HepG2 (cell line): ENCODE measurements around the gene TMEM80. TPM values are rescaled to one million over a fixed set of nuclear protein-coding genes. Genes with fewer than 3 reads are reported as not detected.

ENCODE experiments used
- HNF4A ChIP-seq: sonication (generic); formaldehyde crosslinking; IDR thresholded peaks from 2 replicates; pipeline ENCODE4 v1.4.0; 2020; ENCODE audit warnings: missing genetic modification reagents
- HNRNPK ChIP-seq: fragments of 200-400 bp; formaldehyde crosslinking; IDR thresholded peaks from 2 replicates; pipeline ENCODE4 v1.6.1; 2018; ENCODE audit warnings: low read length, low read depth, moderate library complexity, mild to moderate bottlenecking; ENCODE audit not compliant: poor library complexity, severe bottlenecking
- IKZF1 ChIP-seq: fragments of 450-650 bp; IDR thresholded peaks from 2 replicates; pipeline ENCODE4 v1.7.1; 2016
- JDP2 ChIP-seq: sonication (generic); formaldehyde crosslinking; IDR thresholded peaks from 2 replicates; pipeline ENCODE4 v1.8.1; 2022; ENCODE audit warnings: missing genetic modification reagents, borderline replicate concordance
- KLF12 ChIP-seq: sonication (generic); formaldehyde crosslinking; IDR thresholded peaks from 2 replicates; pipeline ENCODE4 v1.4.0; 2020; ENCODE audit warnings: missing genetic modification reagents, borderline replicate concordance
- KLF16 ChIP-seq, 2 experiments: sonication (generic) in 1 of 2; formaldehyde crosslinking in 1 of 2; IDR thresholded peaks; 2 replicates each; pipeline versions ENCODE4 v1.6.1 to v1.8.0; 2016 to 2023; ENCODE audit warnings: missing genetic modification reagents in 2 of 2, missing compliant biosample characterization in 1 of 2
- SMC3 ChIP-seq: IDR thresholded peaks from 2 replicates; pipeline ENCODE4 v1.6.1; 2011; ENCODE audit warnings: low read length, improper control_type of control experiment
- ZNF296 ChIP-seq: sonication (generic); formaldehyde crosslinking; conservative IDR thresholded peaks from 2 replicates; pipeline ENCODE4 v1.5.0; 2020; ENCODE audit warnings: mild to moderate bottlenecking, missing genetic modification reagents
- ZNF333 ChIP-seq: sonication (generic); formaldehyde crosslinking; IDR thresholded peaks from 2 replicates; pipeline ENCODE4 v1.4.0; 2020; ENCODE audit warnings: mild to moderate bottlenecking, missing genetic modification reagents, borderline replicate concordance
- ZNF337 ChIP-seq: sonication (generic); formaldehyde crosslinking; IDR thresholded peaks from 2 replicates; pipeline ENCODE4 v1.5.1; 2020; ENCODE audit warnings: missing genetic modification reagents, low read depth, mild to moderate bottlenecking, borderline replicate concordance
- ZNF431 ChIP-seq: sonication (generic); formaldehyde crosslinking; IDR thresholded peaks from 2 replicates; pipeline ENCODE4 v1.9.0; 2022; ENCODE audit warnings: missing genetic modification reagents, low read depth, mild to moderate bottlenecking, borderline replicate concordance
- ZNF451 ChIP-seq: sonication (generic); formaldehyde crosslinking; IDR thresholded peaks from 2 replicates; pipeline ENCODE4 v1.5.0; 2020; ENCODE audit warnings: mild to moderate bottlenecking, missing genetic modification reagents
- ZNF549 ChIP-seq: sonication (generic); formaldehyde crosslinking; IDR thresholded peaks from 2 replicates; pipeline ENCODE4 v1.5.0; 2020; ENCODE audit warnings: missing genetic modification reagents
- ZNF678 ChIP-seq: sonication (generic); formaldehyde crosslinking; IDR thresholded peaks from 2 replicates; pipeline ENCODE4 v1.4.0; 2020; ENCODE audit warnings: mild to moderate bottlenecking, missing genetic modification reagents
- ZNF768 ChIP-seq: sonication (generic); formaldehyde crosslinking; IDR thresholded peaks from 2 replicates; pipeline ENCODE4 v1.4.0; 2020; ENCODE audit warnings: missing genetic modification reagents
- ZNF777 ChIP-seq: sonication (generic); formaldehyde crosslinking; IDR thresholded peaks from 2 replicates; pipeline ENCODE4 v1.4.0; 2020; ENCODE audit warnings: missing genetic modification reagents
- polyA plus RNA-seq, 8 experiments: library from polyadenylated mRNA; depleted of rRNA in 3 of 8; stranded (reverse) in 7 of 8; unstranded in 1 of 8; fragments of >200 nt; fragmentation: Illumina TruSeq in 4 of 8; extraction: Trizol in 4 of 8; gene quantifications; 2 replicates each; pipeline versions ENCODE4 v1.2.1 to v1.2.3, GENCODE V29; 2011 to 2016; ENCODE audit warnings: low read depth in 4 of 8, missing spikeins in 1 of 8, mixed read lengths in 1 of 8; ENCODE audit not compliant: insufficient read depth in 1 of 8
- total RNA-seq, 5 experiments: library from RNA; depleted of rRNA; stranded (reverse); fragments of >200 nt; fragmentation: Illumina TruSeq; extraction: Trizol; gene quantifications; 2 replicates each; pipeline ENCODE4 v1.2.3, GENCODE V29; 2016; ENCODE audit warnings: low read depth in 1 of 5
- TF ChIP-seq, protein P1 (sequence below): sonication (generic); formaldehyde crosslinking; conservative IDR thresholded peaks from 2 replicates; pipeline ENCODE4 v1.8.0; 2022; ENCODE audit warnings: mild to moderate bottlenecking, moderate library complexity, missing genetic modification reagents
- TF ChIP-seq, protein P2 (sequence below): sonication (generic); formaldehyde crosslinking; IDR thresholded peaks from one replicate; pipeline ENCODE4 v1.5.1; 2020; ENCODE audit warnings: mild to moderate bottlenecking, missing genetic modification reagents; ENCODE audit errors: not compliant biosample characterization
- TF ChIP-seq, protein P3 (sequence below): sonication (generic); formaldehyde crosslinking; IDR thresholded peaks from 2 replicates; pipeline ENCODE4 v1.4.0; 2020; ENCODE audit warnings: missing genetic modification reagents

The TMEM80 gene
- total and polyA plus RNA-seq, 2 of the 13 experiments (the other 11 are each of a cell fraction or from before 2014, with no cell fraction given): 5.6 to 17.1 TPM

DNA sequence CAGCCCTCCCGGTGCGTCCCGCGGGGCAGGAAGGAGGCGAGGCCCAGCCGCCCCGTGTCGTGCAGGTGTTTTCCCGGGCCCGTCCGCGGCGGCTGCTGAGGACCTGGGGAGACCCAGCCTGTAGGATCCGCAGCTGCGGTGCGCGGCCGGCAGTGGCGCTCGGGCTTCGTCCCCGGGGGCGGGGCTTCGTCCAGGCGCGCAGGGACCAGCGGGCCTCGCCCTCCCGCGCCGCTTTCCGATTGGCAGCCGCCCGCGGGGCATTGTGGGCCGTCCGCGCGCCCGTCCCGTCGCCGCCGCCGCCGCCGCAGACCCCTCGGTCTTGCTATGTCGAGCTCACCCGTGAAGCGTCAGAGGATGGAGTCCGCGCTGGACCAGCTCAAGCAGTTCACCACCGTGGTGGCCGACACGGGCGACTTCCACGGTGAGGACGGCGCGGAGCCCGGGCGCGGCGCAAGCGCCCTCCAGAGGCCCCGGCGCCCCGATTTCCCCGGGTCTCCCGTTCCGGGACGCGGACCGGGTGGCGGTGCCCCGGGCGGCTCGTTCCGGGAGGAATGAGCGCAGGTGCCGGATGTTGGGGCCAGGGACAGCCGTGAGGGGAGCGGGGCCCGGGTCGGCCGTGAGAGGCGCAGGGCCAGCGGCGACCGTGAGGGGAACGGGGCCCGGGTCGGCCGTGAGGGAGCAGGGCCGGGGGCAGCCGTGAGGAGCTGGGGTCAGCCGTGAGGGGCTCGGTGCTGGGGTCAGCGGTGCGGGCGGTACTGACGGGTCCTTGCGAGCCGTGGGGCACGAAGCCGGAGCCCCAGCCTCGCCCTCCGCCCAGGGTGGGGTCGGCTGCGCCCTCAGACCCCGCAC, 51.8 kb downstream of the TMEM80 start, which contains the start of gene TALDO1 (continued):
- TF ChIP-seq ZNF431 (CRISPR knock-in tag): peak; percentile 80
- TF ChIP-seq ZNF451: no peak; the same call in 1 of the 2 replicates
- TF ChIP-seq JDP2 (CRISPR knock-in tag): no peak
- TF ChIP-seq, protein P1, sequence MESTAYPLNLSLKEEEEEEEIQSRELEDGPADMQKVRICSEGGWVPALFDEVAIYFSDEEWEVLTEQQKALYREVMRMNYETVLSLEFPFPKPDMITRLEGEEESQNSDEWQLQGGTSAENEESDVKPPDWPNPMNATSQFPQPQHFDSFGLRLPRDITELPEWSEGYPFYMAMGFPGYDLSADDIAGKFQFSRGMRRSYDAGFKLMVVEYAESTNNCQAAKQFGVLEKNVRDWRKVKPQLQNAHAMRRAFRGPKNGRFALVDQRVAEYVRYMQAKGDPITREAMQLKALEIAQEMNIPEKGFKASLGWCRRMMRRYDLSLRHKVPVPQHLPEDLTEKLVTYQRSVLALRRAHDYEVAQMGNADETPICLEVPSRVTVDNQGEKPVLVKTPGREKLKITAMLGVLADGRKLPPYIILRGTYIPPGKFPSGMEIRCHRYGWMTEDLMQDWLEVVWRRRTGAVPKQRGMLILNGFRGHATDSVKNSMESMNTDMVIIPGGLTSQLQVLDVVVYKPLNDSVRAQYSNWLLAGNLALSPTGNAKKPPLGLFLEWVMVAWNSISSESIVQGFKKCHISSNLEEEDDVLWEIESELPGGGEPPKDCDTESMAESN (CRISPR knock-in tag): no peak; the same call in 1 of the 2 replicates
- no peak for TF ChIP-seq IKZF1
- no peak for TF ChIP-seq ZNF549 (CRISPR knock-in tag)
- TF ChIP-seq, protein P2, sequence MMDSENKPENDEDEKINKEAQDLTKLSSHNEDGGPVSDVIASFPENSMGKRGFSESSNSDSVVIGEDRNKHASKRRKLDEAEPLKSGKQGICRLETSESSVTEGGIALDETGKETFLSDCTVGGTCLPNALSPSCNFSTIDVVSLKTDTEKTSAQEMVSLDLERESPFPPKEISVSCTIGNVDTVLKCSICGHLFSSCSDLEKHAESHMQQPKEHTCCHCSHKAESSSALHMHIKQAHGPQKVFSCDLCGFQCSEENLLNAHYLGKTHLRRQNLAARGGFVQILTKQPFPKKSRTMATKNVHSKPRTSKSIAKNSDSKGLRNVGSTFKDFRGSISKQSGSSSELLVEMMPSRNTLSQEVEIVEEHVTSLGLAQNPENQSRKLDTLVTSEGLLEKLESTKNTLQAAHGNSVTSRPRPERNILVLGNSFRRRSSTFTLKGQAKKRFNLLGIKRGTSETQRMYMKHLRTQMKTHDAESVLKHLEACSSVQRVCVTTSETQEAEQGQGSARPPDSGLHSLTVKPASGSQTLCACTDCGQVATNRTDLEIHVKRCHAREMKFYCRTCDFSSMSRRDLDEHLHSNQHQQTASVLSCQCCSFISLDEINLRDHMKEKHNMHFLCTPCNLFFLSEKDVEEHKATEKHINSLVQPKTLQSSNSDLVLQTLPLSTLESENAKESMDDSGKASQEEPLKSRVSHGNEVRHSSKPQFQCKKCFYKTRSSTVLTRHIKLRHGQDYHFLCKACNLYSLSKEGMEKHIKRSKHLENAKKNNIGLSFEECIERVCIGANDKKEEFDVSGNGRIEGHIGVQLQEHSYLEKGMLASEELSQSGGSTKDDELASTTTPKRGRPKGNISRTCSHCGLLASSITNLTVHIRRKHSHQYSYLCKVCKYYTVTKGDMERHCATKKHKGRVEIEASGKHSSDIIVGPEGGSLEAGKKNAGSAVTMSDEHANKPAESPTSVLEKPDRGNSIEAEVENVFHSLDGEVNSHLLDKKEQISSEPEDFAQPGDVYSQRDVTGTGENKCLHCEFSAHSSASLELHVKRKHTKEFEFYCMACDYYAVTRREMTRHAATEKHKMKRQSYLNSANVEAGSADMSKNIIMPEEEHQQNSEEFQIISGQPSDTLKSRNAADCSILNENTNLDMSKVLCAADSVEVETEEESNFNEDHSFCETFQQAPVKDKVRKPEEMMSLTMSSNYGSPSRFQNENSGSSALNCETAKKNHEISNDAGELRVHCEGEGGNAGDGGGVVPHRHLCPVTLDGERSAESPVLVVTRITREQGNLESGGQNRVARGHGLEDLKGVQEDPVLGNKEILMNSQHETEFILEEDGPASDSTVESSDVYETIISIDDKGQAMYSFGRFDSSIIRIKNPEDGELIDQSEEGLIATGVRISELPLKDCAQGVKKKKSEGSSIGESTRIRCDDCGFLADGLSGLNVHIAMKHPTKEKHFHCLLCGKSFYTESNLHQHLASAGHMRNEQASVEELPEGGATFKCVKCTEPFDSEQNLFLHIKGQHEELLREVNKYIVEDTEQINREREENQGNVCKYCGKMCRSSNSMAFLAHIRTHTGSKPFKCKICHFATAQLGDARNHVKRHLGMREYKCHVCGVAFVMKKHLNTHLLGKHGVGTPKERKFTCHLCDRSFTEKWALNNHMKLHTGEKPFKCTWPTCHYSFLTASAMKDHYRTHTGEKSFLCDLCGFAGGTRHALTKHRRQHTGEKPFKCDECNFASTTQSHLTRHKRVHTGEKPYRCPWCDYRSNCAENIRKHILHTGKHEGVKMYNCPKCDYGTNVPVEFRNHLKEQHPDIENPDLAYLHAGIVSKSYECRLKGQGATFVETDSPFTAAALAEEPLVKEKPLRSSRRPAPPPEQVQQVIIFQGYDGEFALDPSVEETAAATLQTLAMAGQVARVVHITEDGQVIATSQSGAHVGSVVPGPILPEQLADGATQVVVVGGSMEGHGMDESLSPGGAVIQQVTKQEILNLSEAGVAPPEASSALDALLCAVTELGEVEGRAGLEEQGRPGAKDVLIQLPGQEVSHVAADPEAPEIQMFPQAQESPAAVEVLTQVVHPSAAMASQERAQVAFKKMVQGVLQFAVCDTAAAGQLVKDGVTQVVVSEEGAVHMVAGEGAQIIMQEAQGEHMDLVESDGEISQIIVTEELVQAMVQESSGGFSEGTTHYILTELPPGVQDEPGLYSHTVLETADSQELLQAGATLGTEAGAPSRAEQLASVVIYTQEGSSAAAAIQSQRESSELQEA (CRISPR knock-in tag): no peak
- TF ChIP-seq ZNF337: 0 out of 2 replicates have a peak, but pooled peaks have one; percentile 57
- TF ChIP-seq ZNF296 (CRISPR knock-in tag): no peak
- TF ChIP-seq SMC3: no peak
- TF ChIP-seq KLF12: peak; percentile 67; the same call in 1 of the 2 replicates
- TF ChIP-seq KLF16 (CRISPR knock-in tag; IDR thresholded peaks at IDR 0.05): peak in 1 of 2 experiments; percentile 20; a peak in 1 of 4 replicates
- TF ChIP-seq ZNF678 (CRISPR knock-in tag): no peak
- TF ChIP-seq, protein P3, sequence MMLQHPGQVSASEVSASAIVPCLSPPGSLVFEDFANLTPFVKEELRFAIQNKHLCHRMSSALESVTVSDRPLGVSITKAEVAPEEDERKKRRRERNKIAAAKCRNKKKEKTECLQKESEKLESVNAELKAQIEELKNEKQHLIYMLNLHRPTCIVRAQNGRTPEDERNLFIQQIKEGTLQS (CRISPR knock-in tag): no peak
- TF ChIP-seq ZNF333 (CRISPR knock-in tag): 0 out of 2 replicates have a peak, but pooled peaks have one; percentile 63
- TF ChIP-seq HNF4A (CRISPR knock-in tag): no peak
- TF ChIP-seq HNRNPK: peak; percentile 55
- TF ChIP-seq ZNF777: peak; percentile 52
- TF ChIP-seq ZNF768: 0 out of 2 replicates have a peak, but pooled peaks have one; percentile 13
